ENCODE measurements around the gene EXOSC5.

The EXOSC5 gene

GRCh38 chr19:41341669-41342490 is 55.3 kb downstream of the EXOSC5 start:
- DNase-seq (ENCODE audit: low read depth in 2 of 2) = no peak

GRCh38 chr19:41339936-41340335 is 57.2 kb downstream of the EXOSC5 start:
- no peak for DNase-seq (ENCODE audit: low read depth in 2 of 2)

Data from stimulated activated CD8-positive, alpha-beta memory T cell treated with anti-CD3 and anti-CD28 coated beads, Interleukin-7, amount 100 ng/mL, for 1 hour (primary cell).